H1 (cell line): Measurements from ENCODE around the gene EPG5. TPM values are rescaled to one million over a fixed set of nuclear protein-coding genes. Genes with fewer than 3 reads are reported as not detected.

Experiments
- CTCF ChIA-PET: fragments of 300-600 bp; sonication (Branson Sonifier 250); formaldehyde crosslinking; loops from one replicate; lab custom pipeline; 2021; ENCODE audit not compliant: partially characterized antibody; lab: Charles Lee
- POLR2A ChIA-PET: fragments of 300-600 bp; sonication (Branson Sonifier 250); formaldehyde crosslinking; loops from one replicate; lab custom pipeline; 2021; ENCODE audit warnings: inconsistent platforms; ENCODE audit not compliant: partially characterized antibody; lab: Charles Lee
- DNase-seq, 2 experiments: peaks; one replicate each; pipeline versions ENCODE4 v3.0.0 to v3.0.0-alpha.2; 2010 to 2022; ENCODE audit warnings: low spot score in 2 of 2, low read depth in 1 of 2, mixed read lengths in 1 of 2
- FAIRE-seq: peaks from 2 replicates; lab custom pipeline; 2011; peaks lifted over from hg19 to GRCh38; lab: Jason Lieb, UNC
- H2AFZ ChIP-seq: 2 replicates; pipeline ENCODE4 v1.8.1; 2012; ENCODE audit warnings: low read length, inconsistent platforms
- H2AK5ac ChIP-seq: 2 replicates; pipeline ENCODE4 v1.6.1; 2013; ENCODE audit warnings: low read depth, low read length
- H2BK120ac ChIP-seq: replicated peaks from 2 replicates; pipeline ENCODE3; 2013; ENCODE audit warnings: low read depth, low read length, inconsistent platforms
- H2BK12ac ChIP-seq: 2 replicates; pipeline ENCODE4 v1.6.1; 2013; ENCODE audit warnings: low read depth, low read length
- H2BK15ac ChIP-seq: 2 replicates; pipeline ENCODE4 v1.6.1; 2013; ENCODE audit warnings: low read length
- H2BK20ac ChIP-seq: 2 replicates; pipeline ENCODE4 v1.6.1; 2013; ENCODE audit warnings: low read length
- H2BK5ac ChIP-seq: 2 replicates; pipeline ENCODE4 v1.6.1; 2013; ENCODE audit warnings: low read depth, low read length
- H3K14ac ChIP-seq: 2 replicates; pipeline ENCODE4 v1.6.1; 2013; ENCODE audit warnings: inconsistent platforms; ENCODE audit not compliant: insufficient read length
- H3K18ac ChIP-seq: 2 replicates; pipeline ENCODE4 v1.6.1; 2013; ENCODE audit warnings: low read length; ENCODE audit errors: extremely low read depth
- H3K23ac ChIP-seq: 2 replicates; pipeline ENCODE4 v1.6.1; 2013; ENCODE audit warnings: inconsistent platforms; ENCODE audit not compliant: insufficient read length
- H3K23me2 ChIP-seq: 2 replicates; pipeline ENCODE4 v1.6.1; 2013; ENCODE audit warnings: low read depth, low read length
- H3K27ac ChIP-seq: 2 replicates; pipeline ENCODE4 v1.6.1; 2011; ENCODE audit warnings: low read depth, low read length, inconsistent platforms
- H3K27me3 ChIP-seq, 4 experiments: replicated peaks in 1 of 4; 1 replicate in 1 of 4; 2 replicates in 3 of 4; pipeline versions ENCODE4 v1.6.1 to v1.8.1; 2011 to 2013; ENCODE audit warnings: low read length in 3 of 4, mild to moderate bottlenecking in 3 of 4, inconsistent platforms in 2 of 4, mixed read lengths in 2 of 4, moderate library complexity in 1 of 4; ENCODE audit not compliant: control insufficient read depth in 3 of 4, insufficient read depth in 3 of 4; ENCODE audit errors: extremely low read depth in 1 of 4
- H3K36me3 ChIP-seq, 4 experiments: 2 replicates each; pipeline versions ENCODE4 v1.6.1 to v1.8.1; 2011 to 2013; ENCODE audit warnings: mild to moderate bottlenecking in 4 of 4, low read length in 3 of 4, moderate library complexity in 2 of 4, control low read depth in 1 of 4, inconsistent platforms in 1 of 4; ENCODE audit not compliant: insufficient read depth in 4 of 4, control insufficient read depth in 2 of 4
- H3K4ac ChIP-seq: replicated peaks from 2 replicates; pipeline ENCODE3; 2013; ENCODE audit warnings: low read length, low read depth, mixed read lengths, inconsistent platforms; ENCODE audit not compliant: insufficient read length
- H3K4me1 ChIP-seq, 4 experiments: replicated peaks in 1 of 4; 1 replicate in 1 of 4; 2 replicates in 3 of 4; pipeline versions ENCODE4 v1.6.1 to v1.8.1; 2011 to 2013; ENCODE audit warnings: low read length in 3 of 4, inconsistent platforms in 2 of 4, mixed read lengths in 1 of 4; ENCODE audit not compliant: insufficient read depth in 4 of 4, control insufficient read depth in 3 of 4
- H3K4me2 ChIP-seq, 2 experiments: 2 replicates each; pipeline versions ENCODE4 v1.6.1 to v1.8.1; 2011 to 2013; ENCODE audit warnings: low read depth in 2 of 2, low read length in 2 of 2, control low read depth in 1 of 2, inconsistent platforms in 1 of 2, mild to moderate bottlenecking in 1 of 2; ENCODE audit not compliant: insufficient read depth in 1 of 2
- H3K4me3 ChIP-seq, 4 experiments: fragments of 200-600, 300-600 bp in 1 of 4; sonication (generic), shearing (Covaris generic), sonication (Bioruptor Twin) in 1 of 4; 2 replicates each; pipeline versions ENCODE4 v1.5.1 to v1.8.1; 2011 to 2016; ENCODE audit warnings: low read length in 4 of 4, low read depth in 3 of 4, control low read depth in 2 of 4, inconsistent platforms in 2 of 4, mild to moderate bottlenecking in 2 of 4, mixed read lengths in 1 of 4, moderate library complexity in 1 of 4; ENCODE audit not compliant: insufficient read depth in 2 of 4; ENCODE audit errors: extremely low read depth in 1 of 4
- H3K56ac ChIP-seq: replicated peaks from 2 replicates; pipeline ENCODE3; 2013; ENCODE audit warnings: low read depth, mild to moderate bottlenecking, mixed read lengths, low read length, inconsistent platforms; ENCODE audit not compliant: insufficient read length
- H3K79me1 ChIP-seq: 2 replicates; pipeline ENCODE4 v1.6.1; 2013; ENCODE audit warnings: low read depth, low read length, control low read depth
- H3K79me2 ChIP-seq, 2 experiments: 2 replicates each; pipeline versions ENCODE4 v1.6.1 to v1.8.1; 2012 to 2013; ENCODE audit warnings: low read length in 2 of 2, mild to moderate bottlenecking in 2 of 2, inconsistent platforms in 1 of 2; ENCODE audit not compliant: insufficient read depth in 2 of 2, control insufficient read depth in 1 of 2
- H3K9ac ChIP-seq, 4 experiments: replicated peaks in 1 of 4; 1 replicate in 1 of 4; 2 replicates in 3 of 4; pipeline versions ENCODE4 v1.6.1 to v1.8.1; 2011 to 2013; ENCODE audit warnings: low read depth in 3 of 4, low read length in 3 of 4, control low read depth in 2 of 4, mild to moderate bottlenecking in 2 of 4, moderate library complexity in 2 of 4, inconsistent platforms in 1 of 4; ENCODE audit errors: extremely low read depth in 1 of 4
- H3K9me3 ChIP-seq, 2 experiments: 2 replicates each; pipeline versions ENCODE4 v1.6.1 to v1.8.1; 2012 to 2013; ENCODE audit warnings: mild to moderate bottlenecking in 2 of 2, moderate library complexity in 2 of 2, control low read depth in 1 of 2, inconsistent platforms in 1 of 2, low read depth in 1 of 2, low read length in 1 of 2, mixed read lengths in 1 of 2; ENCODE audit not compliant: insufficient read depth in 2 of 2
- H4K20me1 ChIP-seq, 2 experiments: replicated peaks in 1 of 2; 2 replicates each; pipeline versions ENCODE3 to v1.8.1; 2011 to 2013; ENCODE audit warnings: inconsistent platforms in 2 of 2, low read length in 2 of 2, mild to moderate bottlenecking in 1 of 2; ENCODE audit not compliant: insufficient read depth in 2 of 2, control insufficient read depth in 1 of 2
- H4K5ac ChIP-seq: 2 replicates; pipeline ENCODE4 v1.6.1; 2013; ENCODE audit warnings: low read length, low read depth, mixed read lengths, inconsistent platforms; ENCODE audit not compliant: insufficient read length
- H4K8ac ChIP-seq: 2 replicates; pipeline ENCODE4 v1.8.0; 2013; ENCODE audit warnings: mild to moderate bottlenecking, moderate library complexity, low read length, inconsistent platforms; ENCODE audit not compliant: insufficient read depth; ENCODE audit errors: extremely low read depth
- H4K91ac ChIP-seq: replicated peaks from 2 replicates; pipeline ENCODE3; 2013; ENCODE audit warnings: low read length, mixed read lengths, inconsistent platforms; ENCODE audit not compliant: insufficient read length
- ATF3 ChIP-seq: IDR thresholded peaks from 2 replicates; pipeline ENCODE4 v1.6.1; 2011; ENCODE audit warnings: low read depth, mild to moderate bottlenecking, low read length; ENCODE audit not compliant: insufficient read depth
- BRCA1 ChIP-seq: IDR thresholded peaks from 2 replicates; pipeline ENCODE4 v1.6.1; 2012; ENCODE audit warnings: low read depth, low read length, improper control_type of control experiment
- CHD2 ChIP-seq: IDR thresholded peaks from 2 replicates; pipeline ENCODE4 v1.6.1; 2012; ENCODE audit warnings: low read length, improper control_type of control experiment
- FOSL1 ChIP-seq: IDR thresholded peaks from 2 replicates; pipeline ENCODE4 v1.6.1; 2011; ENCODE audit warnings: mild to moderate bottlenecking, low read depth, low read length, moderate library complexity; ENCODE audit not compliant: insufficient read depth
- GABPA ChIP-seq: IDR thresholded peaks from 2 replicates; pipeline ENCODE4 v1.6.1; 2011; ENCODE audit warnings: mild to moderate bottlenecking, low read length, moderate library complexity, borderline replicate concordance; ENCODE audit not compliant: insufficient read depth
- PHF8 ChIP-seq: fragments of 200-600 bp; sonication (generic); conservative IDR thresholded peaks from 2 replicates; pipeline ENCODE4 v1.7.1; 2012; ENCODE audit warnings: low read depth, mild to moderate bottlenecking, inconsistent platforms, low read length, moderate library complexity
- POU5F1 ChIP-seq: IDR thresholded peaks from 2 replicates; pipeline ENCODE4 v1.6.1; 2011; ENCODE audit warnings: low read depth, mild to moderate bottlenecking, low read length, moderate library complexity
- SAP30 ChIP-seq: fragments of 300-600 bp; sonication (generic); IDR thresholded peaks from 2 replicates; pipeline ENCODE4 v1.7.1; 2012; ENCODE audit warnings: low read length, moderate library complexity, mild to moderate bottlenecking, inconsistent platforms; ENCODE audit not compliant: insufficient read depth, insufficient replicate concordance
- SP1 ChIP-seq: IDR thresholded peaks from 2 replicates; pipeline ENCODE4 v1.6.1; 2011; ENCODE audit warnings: low read depth, low read length
- ZNF274 ChIP-seq: IDR thresholded peaks from 2 replicates; pipeline ENCODE4 v1.7.0; 2012; ENCODE audit warnings: low read length, borderline replicate concordance; ENCODE audit errors: extremely low read depth
- WGBS, 2 experiments: shearing (Covaris generic) in 1 of 2; methylation state at CpG; one replicate each; pipeline versions ENCODE4 v1.1.6 to v1.1.7; 2013 to 2015; ENCODE audit warnings: low lambda C conversion rate in 2 of 2, mixed read lengths in 2 of 2, inconsistent platforms in 1 of 2, low coverage in 1 of 2, missing lambda C conversion rate in 1 of 2; ENCODE audit not compliant: insufficient replicate concordance in 2 of 2, insufficient coverage in 1 of 2, insufficient read length in 1 of 2; ENCODE audit errors: extremely low coverage in 1 of 2, missing lambda C conversion rate in 1 of 2; 5-methylcytosine and 5-hydroxymethylcytosine counted together
- polyA plus RNA-seq, 7 experiments: library from polyadenylated mRNA; depleted of rRNA in 3 of 7; stranded (reverse) in 5 of 7; unstranded in 2 of 7; fragments of >200 nt in 5 of 7; fragments of 200-250 nt in 2 of 7; gene quantifications; 1 replicate in 5 of 7; 2 replicates in 1 of 7; 4 replicates in 1 of 7; pipeline versions ENCODE4 v1.2.1 to v1.2.3, GENCODE V29; 2011 to 2013; ENCODE audit warnings: missing spikeins in 2 of 7, mixed read lengths in 2 of 7
- total RNA-seq: library from RNA; stranded (reverse); fragmentation: NEBNext Ultra II Directional; extraction: Animal tissue kit (Norgen Biotek cat#: 25700); gene quantifications from 2 replicates; pipeline ENCODE4 v1.2.1, GENCODE V29; 2021

The EPG5 gene
- total and polyA plus RNA-seq, 2 of the 8 experiments (the other 6 are each of a cell fraction or from before 2014, with no cell fraction given): 14.1 to 18.3 TPM

- H3K27ac ChIP-seq: no peak overlapping the region
- no peak overlapping the region for H2BK15ac ChIP-seq
- H3K27me3 ChIP-seq: no peaks in the 10 kb centered on the region
- no peak overlapping the region for H3K9ac ChIP-seq
- H2BK12ac ChIP-seq: no peak overlapping the region
- H3K18ac ChIP-seq: no peak overlapping the region
- no peak overlapping the region for H3K23ac ChIP-seq
- ChIA-PET CTCF (interaction anchor here (1.0 kb wide), 1 partner anchor 60 kb away, joined by 3 read pairs; no protein-coding TSS in a partner anchor), POLR2A (no interaction called here)
- H3K4me3 ChIP-seq: no peak overlapping the region
- no peak overlapping the region for H4K91ac ChIP-seq
- WGBS, 2 experiments: 84% methylated on average over 5 of the region's 5 CpGs; no CpG with 5 or more reads in 1 of the 2 experiments
- TF ChIP-seq CHD2 (no peak), SP1 (no peak), SAP30 (no peak), ZNF274 (no peak), FOSL1 (no peak), POU5F1 (no peak), BRCA1 (no peak), GABPA (no peak), PHF8 (no peak), ATF3 (no peak)
- H3K14ac ChIP-seq: no peak overlapping the region
- H3K79me2 ChIP-seq: no peaks in the 10 kb centered on the region
- H3K4me2 ChIP-seq: no peak overlapping the region
- DNase-seq (no peak), FAIRE-seq (no peak)
- H2AFZ ChIP-seq: no peak overlapping the region
- H3K4ac ChIP-seq: no peak overlapping the region
- H4K5ac ChIP-seq: no peak overlapping the region
- no peaks in the 10 kb centered on the region for H3K79me1 ChIP-seq
- no peaks in the 10 kb centered on the region for H3K23me2 ChIP-seq
- no peaks in the 10 kb centered on the region for H3K36me3 ChIP-seq
- no peaks in the 10 kb centered on the region for H4K20me1 ChIP-seq
- H4K8ac ChIP-seq: no peak overlapping the region
- no peaks in the 10 kb centered on the region for H3K9me3 ChIP-seq
- H2BK5ac ChIP-seq: no peak overlapping the region
- H2AK5ac ChIP-seq: no peak overlapping the region
- H3K4me1 ChIP-seq: no peaks in the 10 kb centered on the region
- H2BK120ac ChIP-seq: no peak overlapping the region
- H2BK20ac ChIP-seq: no peak overlapping the region
- no peak overlapping the region for H3K56ac ChIP-seq
Observed at GRCh38 chr18:46013484-46014189, 46.5 kb upstream of the EPG5 start.
